IPS-15b (cell line): ENCODE measurements around the gene RBFOX1.

Experiments
- H3K27me3 ChIP-seq: one replicate; pipeline ENCODE4 v1.6.1; 2013; ENCODE audit warnings: low read length; ENCODE audit not compliant: control insufficient read depth, insufficient read depth
- H3K36me3 ChIP-seq: one replicate; pipeline ENCODE4 v1.6.1; 2013; ENCODE audit warnings: low read length; ENCODE audit not compliant: control insufficient read depth, insufficient read depth
- H3K4me1 ChIP-seq: one replicate; pipeline ENCODE4 v1.6.1; 2013; ENCODE audit warnings: mild to moderate bottlenecking, low read length; ENCODE audit not compliant: control insufficient read depth, insufficient read depth
- H3K4me3 ChIP-seq: one replicate; pipeline ENCODE4 v1.5.1; 2013; ENCODE audit warnings: low read depth, low read length
- H3K9ac ChIP-seq: one replicate; pipeline ENCODE4 v1.6.1; 2013; ENCODE audit warnings: low read depth, mild to moderate bottlenecking, low read length
- H3K9me3 ChIP-seq: one replicate; pipeline ENCODE4 v1.6.1; 2013; ENCODE audit warnings: mild to moderate bottlenecking, low read length; ENCODE audit not compliant: control insufficient read depth, insufficient read depth

RBFOX1 gene

GRCh38 chr16:7399296-7399695 lies 66.7 kb downstream of the RBFOX1 start:
- no peak overlapping the region for H3K9ac ChIP-seq
- no peak overlapping the region for H3K4me3 ChIP-seq
- no peaks in the 10 kb centered on the region for H3K27me3 ChIP-seq
- H3K9me3 ChIP-seq, result no peaks in the 10 kb centered on the region
- H3K4me1 ChIP-seq, result no peaks in the 10 kb centered on the region
- no peaks in the 10 kb centered on the region for H3K36me3 ChIP-seq

- H3K4me3 ChIP-seq, result no peak overlapping the region
- H3K27me3 ChIP-seq, result no peaks in the 10 kb centered on the region
- H3K4me1 ChIP-seq, result no peaks in the 10 kb centered on the region
- no peaks in the 10 kb centered on the region for H3K9me3 ChIP-seq
- H3K36me3 ChIP-seq, result no peaks in the 10 kb centered on the region
- no peak overlapping the region for H3K9ac ChIP-seq
These were observed 67.7 kb downstream of the RBFOX1 start for GRCh38 chr16:7400117-7400890.

GRCh38 chr16:7404217-7404616 lies 71.6 kb downstream of the RBFOX1 start:
- H3K4me3 ChIP-seq, result no peak overlapping the region
- peaks cover 4% of the 10 kb centered on the region for H3K4me1 ChIP-seq
- H3K9me3 ChIP-seq, result no peaks in the 10 kb centered on the region
- no peaks in the 10 kb centered on the region for H3K36me3 ChIP-seq
- H3K9ac ChIP-seq, result no peak overlapping the region
- H3K27me3 ChIP-seq, result peaks cover under 1% of the 10 kb centered on the region

- Histone ChIP-seq H3K36me3 (no peaks in the 10 kb centered on the region), H3K9me3 (no peaks in the 10 kb centered on the region), H3K4me1 (peaks cover 4% of the 10 kb centered on the region), H3K4me3 (no peak overlapping the region), H3K9ac (no peak overlapping the region), H3K27me3 (peaks cover 3% of the 10 kb centered on the region)
These were observed 72.5 kb downstream of the RBFOX1 start for GRCh38 chr16:7405166-7405565.

GRCh38 chr16:7408700-7409365 lies 76.2 kb downstream of the RBFOX1 start:
- Histone ChIP-seq H3K4me1 (peaks cover 4% of the 10 kb centered on the region), H3K27me3 (peaks cover 3% of the 10 kb centered on the region), H3K36me3 (no peaks in the 10 kb centered on the region), H3K9ac (no peak overlapping the region), H3K4me3 (no peak overlapping the region), H3K9me3 (no peaks in the 10 kb centered on the region)

GRCh38 chr16:7419441-7419840 lies 86.8 kb downstream of the RBFOX1 start:
- H3K4me1 ChIP-seq, result peaks cover 7% of the 10 kb centered on the region
- H3K4me3 ChIP-seq, result no peak overlapping the region
- no peaks in the 10 kb centered on the region for H3K36me3 ChIP-seq
- no peaks in the 10 kb centered on the region for H3K9me3 ChIP-seq
- no peak overlapping the region for H3K9ac ChIP-seq
- no peaks in the 10 kb centered on the region for H3K27me3 ChIP-seq

- no peaks in the 10 kb centered on the region for H3K27me3 ChIP-seq
- H3K9me3 ChIP-seq, result no peaks in the 10 kb centered on the region
- peaks cover 7% of the 10 kb centered on the region for H3K4me1 ChIP-seq
- H3K36me3 ChIP-seq, result no peaks in the 10 kb centered on the region
- no peak overlapping the region for H3K9ac ChIP-seq
- no peak overlapping the region for H3K4me3 ChIP-seq
These were observed 87.4 kb downstream of the RBFOX1 start for GRCh38 chr16:7420079-7420478.

- Histone ChIP-seq H3K4me1 (peaks cover 7% of the 10 kb centered on the region), H3K4me3 (no peak overlapping the region), H3K27me3 (no peaks in the 10 kb centered on the region), H3K9me3 (no peaks in the 10 kb centered on the region), H3K36me3 (no peaks in the 10 kb centered on the region), H3K9ac (no peak overlapping the region)
These were observed 88.2 kb downstream of the RBFOX1 start for GRCh38 chr16:7420843-7421242.

- no peak overlapping the region for H3K9ac ChIP-seq
- no peaks in the 10 kb centered on the region for H3K27me3 ChIP-seq
- peaks cover 7% of the 10 kb centered on the region for H3K4me1 ChIP-seq
- H3K9me3 ChIP-seq, result no peaks in the 10 kb centered on the region
- H3K36me3 ChIP-seq, result no peaks in the 10 kb centered on the region
- H3K4me3 ChIP-seq, result no peak overlapping the region
These were observed 88.9 kb downstream of the RBFOX1 start for GRCh38 chr16:7421578-7421977.

GRCh38 chr16:7422036-7422888 lies 89.6 kb downstream of the RBFOX1 start:
- Histone ChIP-seq H3K27me3 (no peaks in the 10 kb centered on the region), H3K9me3 (no peaks in the 10 kb centered on the region), H3K4me1 (peaks cover 7% of the 10 kb centered on the region), H3K36me3 (no peaks in the 10 kb centered on the region), H3K4me3 (no peak overlapping the region), H3K9ac (no peak overlapping the region)

- Histone ChIP-seq H3K4me3 (no peak overlapping the region), H3K4me1 (peaks cover 7% of the 10 kb centered on the region), H3K9ac (no peak overlapping the region), H3K9me3 (no peaks in the 10 kb centered on the region), H3K27me3 (no peaks in the 10 kb centered on the region), H3K36me3 (no peaks in the 10 kb centered on the region)
These were observed 90.9 kb downstream of the RBFOX1 start for GRCh38 chr16:7423434-7424044.
